HepG2 (cell line): ENCODE results near the gene TMEM174. TPM values are rescaled to one million over a fixed set of nuclear protein-coding genes. Genes with fewer than 3 reads are reported as not detected.

Source experiments
- BCL3 ChIP-seq: sonication (generic); formaldehyde crosslinking; IDR thresholded peaks from 2 replicates; pipeline ENCODE4 v1.5.1; 2020; ENCODE audit warnings: mild to moderate bottlenecking, missing genetic modification reagents, moderate library complexity
- BCL6 ChIP-seq: IDR thresholded peaks from 2 replicates; pipeline ENCODE4 v1.6.1; 2016; ENCODE audit warnings: missing genetic modification reagents, missing compliant biosample characterization
- ELF1 ChIP-seq: sonication (generic); formaldehyde crosslinking; IDR thresholded peaks from 2 replicates; pipeline ENCODE4 v1.4.0; 2020; ENCODE audit warnings: missing genetic modification reagents
- HHEX ChIP-seq: IDR thresholded peaks from 2 replicates; pipeline ENCODE4 v1.6.1; 2016; ENCODE audit warnings: control low read depth
- IRF2 ChIP-seq: IDR thresholded peaks from 2 replicates; pipeline ENCODE4 v1.6.1; 2018; ENCODE audit warnings: missing genetic modification reagents, missing compliant biosample characterization
- JUNB ChIP-seq: sonication (generic); formaldehyde crosslinking; IDR thresholded peaks from 2 replicates; pipeline ENCODE4 v1.8.0; 2022; ENCODE audit warnings: missing genetic modification reagents, mild to moderate bottlenecking, borderline replicate concordance
- MEIS2 ChIP-seq: sonication (generic); formaldehyde crosslinking; IDR thresholded peaks from 2 replicates; pipeline ENCODE4 v1.9.0; 2021; ENCODE audit warnings: mild to moderate bottlenecking, missing genetic modification reagents
- MZF1 ChIP-seq: sonication (generic); formaldehyde crosslinking; IDR thresholded peaks from 2 replicates; pipeline ENCODE4 v1.8.1; 2023; ENCODE audit warnings: mild to moderate bottlenecking, missing genetic modification reagents, borderline replicate concordance
- POLR2AphosphoS5 ChIP-seq: IDR thresholded peaks from 2 replicates; pipeline ENCODE4 v1.6.1; 2012; ENCODE audit warnings: low read depth, low read length
- TBP ChIP-seq: sonication (generic); formaldehyde crosslinking; IDR thresholded peaks from 2 replicates; pipeline ENCODE4 v1.5.0; 2020; ENCODE audit warnings: missing genetic modification reagents
- U2AF2 ChIP-seq: fragments of 200-400 bp; formaldehyde crosslinking; IDR thresholded peaks from 2 replicates; pipeline ENCODE4 v1.6.1; 2017; ENCODE audit warnings: low read depth, mild to moderate bottlenecking, low read length
- ZBTB37 ChIP-seq: sonication (generic); formaldehyde crosslinking; IDR thresholded peaks from 2 replicates; pipeline ENCODE4 v1.4.0; 2020; ENCODE audit warnings: mild to moderate bottlenecking, missing genetic modification reagents
- ZMAT5 ChIP-seq: sonication (generic); formaldehyde crosslinking; IDR thresholded peaks from 2 replicates; pipeline ENCODE4 v1.5.0; 2020; ENCODE audit warnings: mild to moderate bottlenecking, low read depth, missing genetic modification reagents, borderline replicate concordance
- ZNF205 ChIP-seq: IDR thresholded peaks from 2 replicates; pipeline ENCODE4 v1.6.1; 2018; ENCODE audit warnings: missing biosample characterization, missing genetic modification reagents
- ZNF230 ChIP-seq: sonication (generic); formaldehyde crosslinking; IDR thresholded peaks from 2 replicates; pipeline ENCODE4 v1.4.0; 2020; ENCODE audit warnings: mild to moderate bottlenecking, missing genetic modification reagents
- ZNF281 ChIP-seq: sonication (generic); formaldehyde crosslinking; IDR thresholded peaks from 2 replicates; pipeline ENCODE4 v1.4.0; 2020; ENCODE audit warnings: missing genetic modification reagents, borderline replicate concordance
- ZNF335 ChIP-seq: sonication (generic); formaldehyde crosslinking; IDR thresholded peaks from 2 replicates; pipeline ENCODE4 v1.4.0; 2020; ENCODE audit warnings: missing genetic modification reagents
- ZNF33A ChIP-seq: sonication (generic); formaldehyde crosslinking; IDR thresholded peaks from 2 replicates; pipeline ENCODE4 v1.5.1; 2020; ENCODE audit warnings: missing genetic modification reagents, mild to moderate bottlenecking, moderate library complexity, borderline replicate concordance
- ZNF382 ChIP-seq: sonication (generic); formaldehyde crosslinking; IDR thresholded peaks from 2 replicates; pipeline ENCODE4 v1.5.0; 2020; ENCODE audit warnings: missing genetic modification reagents, mild to moderate bottlenecking, borderline replicate concordance
- ZNF790 ChIP-seq: sonication (generic); formaldehyde crosslinking; IDR thresholded peaks from 2 replicates; pipeline ENCODE4 v1.8.0; 2022; ENCODE audit warnings: missing genetic modification reagents, mild to moderate bottlenecking, borderline replicate concordance
- ZNF816 ChIP-seq: sonication (generic); formaldehyde crosslinking; IDR thresholded peaks from 2 replicates; pipeline ENCODE4 v1.8.0; 2022; ENCODE audit warnings: missing genetic modification reagents, mild to moderate bottlenecking, borderline replicate concordance
- polyA plus RNA-seq, 8 experiments: library from polyadenylated mRNA; depleted of rRNA in 3 of 8; stranded (reverse) in 7 of 8; unstranded in 1 of 8; fragments of >200 nt; fragmentation: Illumina TruSeq in 4 of 8; extraction: Trizol in 4 of 8; gene quantifications; 2 replicates each; pipeline versions ENCODE4 v1.2.1 to v1.2.3, GENCODE V29; 2011 to 2016; ENCODE audit warnings: low read depth in 4 of 8, missing spikeins in 1 of 8, mixed read lengths in 1 of 8; ENCODE audit not compliant: insufficient read depth in 1 of 8
- total RNA-seq, 5 experiments: library from RNA; depleted of rRNA; stranded (reverse); fragments of >200 nt; fragmentation: Illumina TruSeq; extraction: Trizol; gene quantifications; 2 replicates each; pipeline ENCODE4 v1.2.3, GENCODE V29; 2016; ENCODE audit warnings: low read depth in 1 of 5
- TF ChIP-seq, protein P1 (sequence below): sonication (generic); formaldehyde crosslinking; IDR thresholded peaks from 2 replicates; pipeline ENCODE4 v1.8.0; 2022; ENCODE audit warnings: mild to moderate bottlenecking, missing genetic modification reagents; ENCODE audit not compliant: insufficient replicate concordance

TMEM174 gene
- total and polyA plus RNA-seq, 2 of the 13 experiments (the other 11 are each of a cell fraction or from before 2014, with no cell fraction given): not detected

DNA sequence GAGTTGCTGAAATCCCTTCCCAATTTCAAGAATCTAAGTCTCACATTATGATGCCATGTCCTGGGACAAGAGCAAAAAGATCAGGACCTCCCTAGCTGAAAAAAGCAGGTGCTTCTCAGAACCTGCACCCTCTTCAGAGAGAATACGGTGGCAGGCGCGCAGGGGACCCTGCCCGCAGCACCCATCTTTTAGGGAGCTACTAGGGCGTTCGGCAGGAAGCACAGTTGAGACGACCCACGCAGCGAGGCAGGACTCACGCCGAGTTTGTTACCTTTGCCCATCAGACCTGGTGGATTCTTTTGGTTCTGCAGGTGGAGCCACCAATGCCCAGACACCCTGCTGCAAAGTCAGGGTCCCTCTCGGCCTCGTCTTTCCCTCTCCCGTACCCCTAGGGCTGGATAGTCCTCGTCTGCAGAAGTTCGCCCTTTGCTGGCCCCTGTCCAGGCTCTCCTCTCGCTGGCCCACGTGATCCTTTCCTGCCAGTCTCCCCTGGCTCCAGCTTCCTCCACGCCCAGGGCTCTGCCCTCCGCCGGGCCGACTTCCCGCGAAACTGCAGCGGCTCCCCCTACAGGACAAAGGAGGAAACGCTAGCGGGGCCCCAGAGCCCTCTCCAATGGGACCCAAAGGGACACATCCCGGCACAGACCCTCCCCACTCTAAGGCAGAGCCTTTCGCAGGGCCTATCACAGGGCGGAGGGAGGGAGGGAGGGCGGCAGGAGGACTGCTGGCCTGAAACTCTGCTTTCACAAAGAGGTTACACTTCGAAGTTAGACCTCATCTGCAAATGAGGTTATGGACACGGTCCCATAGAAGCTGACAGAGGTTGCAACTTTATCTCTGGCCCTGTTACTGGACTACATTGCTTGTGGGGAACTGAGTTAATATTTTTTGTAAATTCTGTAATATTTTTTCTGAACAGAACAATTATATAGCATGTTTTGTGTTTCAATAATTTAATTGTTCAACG is 28.8 kb downstream of the TMEM174 start (continued):
- TF ChIP-seq ZNF281 (CRISPR knock-in tag) (no peak), ZNF335 (no peak), ZNF205 (CRISPR knock-in tag) (no peak), MZF1 (CRISPR knock-in tag) (no peak), ZNF230 (CRISPR knock-in tag) (no peak), TBP (CRISPR knock-in tag) (no peak), ZBTB37 (0 out of 2 replicates have a peak, but pooled peaks have one; percentile 39), ZMAT5 (CRISPR knock-in tag) (no peak), ZNF816 (CRISPR knock-in tag) (no peak), HHEX (no peak), ZNF382 (CRISPR knock-in tag) (no peak), ZNF33A (CRISPR knock-in tag) (no peak), U2AF2 (no peak), POLR2AphosphoS5 (no peak), BCL6 (no peak), JUNB (CRISPR knock-in tag) (no peak), MEIS2 (no peak), ELF1 (CRISPR knock-in tag) (0 out of 2 replicates have a peak, but pooled peaks have one; percentile 24), IRF2 (CRISPR knock-in tag) (no peak), BCL3 (no peak), ZNF790 (CRISPR knock-in tag) (no peak)
- TF ChIP-seq, protein P1, sequence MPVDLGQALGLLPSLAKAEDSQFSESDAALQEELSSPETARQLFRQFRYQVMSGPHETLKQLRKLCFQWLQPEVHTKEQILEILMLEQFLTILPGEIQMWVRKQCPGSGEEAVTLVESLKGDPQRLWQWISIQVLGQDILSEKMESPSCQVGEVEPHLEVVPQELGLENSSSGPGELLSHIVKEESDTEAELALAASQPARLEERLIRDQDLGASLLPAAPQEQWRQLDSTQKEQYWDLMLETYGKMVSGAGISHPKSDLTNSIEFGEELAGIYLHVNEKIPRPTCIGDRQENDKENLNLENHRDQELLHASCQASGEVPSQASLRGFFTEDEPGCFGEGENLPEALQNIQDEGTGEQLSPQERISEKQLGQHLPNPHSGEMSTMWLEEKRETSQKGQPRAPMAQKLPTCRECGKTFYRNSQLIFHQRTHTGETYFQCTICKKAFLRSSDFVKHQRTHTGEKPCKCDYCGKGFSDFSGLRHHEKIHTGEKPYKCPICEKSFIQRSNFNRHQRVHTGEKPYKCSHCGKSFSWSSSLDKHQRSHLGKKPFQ (CRISPR knock-in tag): no peak
